ENCODE measurements around the gene FBRS.

The FBRS gene

DNA sequence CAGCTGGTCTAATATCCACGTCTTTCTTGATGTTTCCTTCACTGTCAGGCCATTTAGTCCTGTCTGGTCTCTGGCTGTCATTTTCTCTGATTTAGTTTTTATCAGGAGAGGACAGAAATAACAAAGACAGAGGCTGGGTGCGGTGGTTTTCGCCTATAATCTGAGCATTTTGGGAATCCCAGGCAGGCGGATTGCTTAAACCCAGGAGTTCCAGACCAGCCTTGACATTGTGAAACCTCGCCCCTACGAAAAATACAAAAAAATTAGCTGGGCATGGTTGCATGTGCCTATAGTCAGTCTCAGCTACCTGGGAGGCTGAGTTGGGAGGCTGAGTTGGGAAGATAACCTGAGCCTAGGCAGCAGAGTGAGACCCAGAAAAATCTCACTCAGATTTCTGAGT lies 47.8 kb downstream of the FBRS start:
- no peak for DNase-seq (ENCODE audit: low read depth)
- no peak overlapping the region for H3K4me3 ChIP-seq (ENCODE audit: low read length)
- TF ChIP-seq, protein P1, sequence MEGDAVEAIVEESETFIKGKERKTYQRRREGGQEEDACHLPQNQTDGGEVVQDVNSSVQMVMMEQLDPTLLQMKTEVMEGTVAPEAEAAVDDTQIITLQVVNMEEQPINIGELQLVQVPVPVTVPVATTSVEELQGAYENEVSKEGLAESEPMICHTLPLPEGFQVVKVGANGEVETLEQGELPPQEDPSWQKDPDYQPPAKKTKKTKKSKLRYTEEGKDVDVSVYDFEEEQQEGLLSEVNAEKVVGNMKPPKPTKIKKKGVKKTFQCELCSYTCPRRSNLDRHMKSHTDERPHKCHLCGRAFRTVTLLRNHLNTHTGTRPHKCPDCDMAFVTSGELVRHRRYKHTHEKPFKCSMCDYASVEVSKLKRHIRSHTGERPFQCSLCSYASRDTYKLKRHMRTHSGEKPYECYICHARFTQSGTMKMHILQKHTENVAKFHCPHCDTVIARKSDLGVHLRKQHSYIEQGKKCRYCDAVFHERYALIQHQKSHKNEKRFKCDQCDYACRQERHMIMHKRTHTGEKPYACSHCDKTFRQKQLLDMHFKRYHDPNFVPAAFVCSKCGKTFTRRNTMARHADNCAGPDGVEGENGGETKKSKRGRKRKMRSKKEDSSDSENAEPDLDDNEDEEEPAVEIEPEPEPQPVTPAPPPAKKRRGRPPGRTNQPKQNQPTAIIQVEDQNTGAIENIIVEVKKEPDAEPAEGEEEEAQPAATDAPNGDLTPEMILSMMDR (IDR thresholded peaks at IDR 0.05; ENCODE audit: insufficient read depth, low read depth, low read length, missing control alignments): no peak

DNA sequence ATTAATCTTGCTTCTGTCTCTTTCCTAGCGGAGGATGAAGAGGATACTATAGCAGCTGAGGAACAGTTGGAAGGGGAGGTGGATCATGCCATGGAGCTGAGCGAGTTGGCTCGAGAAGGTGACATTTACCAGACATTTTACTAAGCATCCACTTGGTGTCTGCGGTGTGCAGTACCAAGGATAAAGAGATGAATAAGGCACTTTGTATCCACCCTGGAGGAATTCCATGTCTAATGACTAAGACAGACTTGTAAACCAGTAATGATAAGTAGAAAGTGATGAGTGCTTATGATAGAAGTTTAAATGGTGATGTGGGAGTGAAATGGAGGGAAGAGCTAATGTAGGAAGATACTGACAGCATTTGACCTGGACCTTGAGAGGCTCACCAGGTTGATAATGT lies 52.7 kb downstream of the FBRS start:
- no peak overlapping the region for H3K4me3 ChIP-seq (ENCODE audit: low read length)
- TF ChIP-seq, protein P1 (IDR thresholded peaks at IDR 0.05; ENCODE audit: insufficient read depth, low read depth, low read length, missing control alignments): no peak
- no peak for DNase-seq (ENCODE audit: low read depth)

DNA sequence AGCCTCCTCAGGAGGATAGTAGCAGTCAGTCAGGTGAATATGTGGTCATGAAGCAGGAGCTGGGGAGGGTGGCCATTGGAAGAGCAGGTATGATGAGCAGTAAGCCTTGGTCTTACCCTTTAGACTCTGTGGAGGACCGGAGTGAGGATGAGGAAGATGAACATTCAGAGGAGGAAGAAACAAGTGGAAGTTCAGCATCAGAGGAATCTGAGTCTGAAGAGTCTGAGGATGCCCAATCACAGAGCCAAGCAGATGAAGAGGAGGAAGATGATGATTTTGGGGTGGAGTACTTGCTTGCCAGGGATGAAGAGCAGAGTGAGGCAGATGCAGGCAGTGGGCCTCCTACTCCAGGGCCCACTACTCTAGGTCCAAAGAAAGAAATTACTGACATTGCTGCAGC lies 53.5 kb downstream of the FBRS start:
- TF ChIP-seq, protein P1 (IDR thresholded peaks at IDR 0.05; ENCODE audit: insufficient read depth, low read depth, low read length, missing control alignments): no peak
- no peak overlapping the region for H3K4me3 ChIP-seq (ENCODE audit: low read length)
- DNase-seq (ENCODE audit: low read depth): no peak

- no peak overlapping the region for H3K4me3 ChIP-seq (ENCODE audit: low read length)
- DNase-seq (ENCODE audit: low read depth): peak; percentile 80
- TF ChIP-seq, protein P1 (IDR thresholded peaks at IDR 0.05; ENCODE audit: insufficient read depth, low read depth, low read length, missing control alignments): no peak
Measured at GRCh38 chr16:30715750-30716445, 57.7 kb downstream of the FBRS start.

- no peak for DNase-seq (ENCODE audit: low read depth)
- TF ChIP-seq, protein P1 (IDR thresholded peaks at IDR 0.05; ENCODE audit: insufficient read depth, low read depth, low read length, missing control alignments): no peak
- H3K4me3 ChIP-seq (ENCODE audit: low read length): no peak overlapping the region
Measured at GRCh38 chr16:30720086-30720485, 61.9 kb downstream of the FBRS start.
